ENCODE measurements around the gene INSIG2. TPM values are rescaled to one million over a fixed set of nuclear protein-coding genes. Genes with fewer than 3 reads are reported as not detected.

INSIG2 gene
- total RNA-seq, 6 donors from 2014 or later = 10.5 to 33.2 (median 23.5) TPM

DNA sequence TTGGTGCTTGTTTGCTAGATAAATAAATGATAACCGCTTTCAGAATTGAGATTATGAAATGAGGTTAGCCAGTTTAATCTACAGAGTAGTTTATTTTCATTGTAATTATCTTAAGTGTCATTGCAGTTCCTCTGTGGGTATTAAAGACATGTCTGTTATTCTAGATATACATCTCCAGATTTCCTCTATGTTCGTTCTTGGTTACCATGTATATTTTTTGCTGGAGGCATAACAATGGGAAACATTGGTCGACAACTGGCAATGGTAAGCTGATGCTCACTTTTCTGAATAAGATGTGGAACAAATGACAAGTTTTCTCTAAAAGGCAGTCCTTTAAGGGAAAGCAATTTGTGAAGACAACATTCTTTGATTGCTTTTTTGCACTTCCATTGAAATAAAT is 18.7 kb downstream of the INSIG2 start:
- H3K27me3 ChIP-seq = no peaks in the 10 kb centered on the region
- peaks cover 0 to 5% (median 1%) of the 10 kb centered on the region in 4 donors for H3K4me1 ChIP-seq
- WGBS, 2 donors = 71 to 79% methylated on average over 3 of the region's 3 CpGs
- TF ChIP-seq POLR2A (IDR thresholded peaks at IDR 0.05) (no peak), CTCF (IDR thresholded peaks at IDR 0.05) (no peak), POLR2AphosphoS5 (IDR thresholded peaks at IDR 0.05) (no peak), EP300 (IDR thresholded peaks at IDR 0.05) (no peak)
- ATAC-seq (ENCODE audit: low FRiP score in 2 of 2) (no peak), DNase-seq (no peak)
- no peak overlapping the region for H3K27ac ChIP-seq
- H3K9me3 ChIP-seq = no peaks in the 10 kb centered on the region
- peaks cover 0 to 62% (median 5%) of the 10 kb centered on the region in 4 donors for H3K36me3 ChIP-seq
- H3K4me3 ChIP-seq = no peak overlapping the region

GRCh38 chr2:118110310-118110709 is 22.0 kb downstream of the INSIG2 start:
- DNase-seq (no peak), ATAC-seq (ENCODE audit: low FRiP score in 2 of 2) (no peak)
- Histone ChIP-seq H3K4me1 (peaks cover 7 to 12% (median 10%) of the 10 kb centered on the region in 4 donors), H3K36me3 (peaks cover 0 to 38% (median 5%) of the 10 kb centered on the region in 4 donors), H3K27me3 (no peaks in the 10 kb centered on the region), H3K4me3 (no peak overlapping the region), H3K9me3 (no peaks in the 10 kb centered on the region), H3K27ac (no peak overlapping the region)
- 96 to 99% methylated on average over 3 of the region's 3 CpGs for WGBS, 2 donors
- TF ChIP-seq POLR2A (IDR thresholded peaks at IDR 0.05) = no peak

DNA sequence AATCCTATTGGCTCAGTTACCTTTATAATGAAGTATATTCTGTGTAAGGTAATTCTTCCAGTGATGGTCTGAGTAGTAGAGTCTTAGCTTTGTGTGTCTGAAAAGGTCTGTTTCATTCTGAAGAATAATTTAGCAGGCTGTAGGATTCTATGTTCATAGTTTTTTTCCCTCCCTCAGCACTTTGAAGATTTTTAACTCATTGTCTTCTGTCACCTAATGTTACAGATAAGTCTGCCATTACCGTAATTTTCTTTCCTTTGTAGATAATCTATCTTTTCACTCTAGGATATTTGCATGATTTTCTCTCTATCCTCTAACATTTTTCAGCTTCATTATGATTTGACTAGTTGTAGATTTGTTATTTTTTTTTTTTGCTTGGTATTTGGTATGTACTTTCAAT is 22.7 kb downstream of the INSIG2 start:
- no peaks in the 10 kb centered on the region for H3K27me3 ChIP-seq
- ATAC-seq (ENCODE audit: low FRiP score in 2 of 2) (no peak), DNase-seq (no peak)
- 97 to 100% methylated on average over 1 of the region's 1 CpG for WGBS, 2 donors
- H3K4me1 ChIP-seq = peaks cover 7 to 12% (median 10%) of the 10 kb centered on the region in 4 donors
- H3K9me3 ChIP-seq = no peaks in the 10 kb centered on the region
- no peak for TF ChIP-seq CTCF (IDR thresholded peaks at IDR 0.05)
- H3K4me3 ChIP-seq = no peak overlapping the region
- no peak overlapping the region for H3K27ac ChIP-seq
- peaks cover 0 to 31% (median 5%) of the 10 kb centered on the region in 4 donors for H3K36me3 ChIP-seq

DNA sequence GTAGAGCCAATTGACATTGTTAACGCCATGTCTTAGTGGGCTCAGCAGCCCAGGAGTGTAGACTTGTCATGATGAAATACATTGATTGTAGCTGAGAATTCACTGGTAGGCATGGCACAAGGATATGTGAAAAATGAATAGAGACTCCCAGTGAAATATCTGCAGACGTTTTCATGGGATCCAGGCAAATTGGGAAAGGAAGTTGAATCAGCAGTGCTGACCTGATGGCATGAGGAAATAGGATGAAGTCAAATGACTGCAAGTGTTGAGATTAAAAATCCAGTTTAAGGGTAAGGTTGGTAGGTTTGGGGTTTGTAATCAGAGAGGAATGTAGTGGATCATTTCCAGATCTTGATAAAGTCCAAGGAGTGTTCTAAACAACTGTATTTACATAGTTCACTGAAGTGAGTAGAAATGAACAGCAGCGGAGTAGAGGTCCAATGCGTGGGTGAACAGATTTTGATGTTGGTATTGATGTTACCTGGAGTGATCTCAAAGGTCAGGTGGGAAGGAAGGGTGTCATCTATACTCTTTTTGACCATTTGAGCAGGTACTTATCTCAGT is 24.6 kb downstream of the INSIG2 start:
- no peak for DNase-seq
- ATAC-seq (ENCODE audit: low FRiP score in 2 of 2) = peak; percentile 47 to 91
- Histone ChIP-seq H3K27ac (peak overlapping the region in 3 of 4 donors; percentile 16 to 49 (median 37)), H3K9me3 (no peaks in the 10 kb centered on the region), H3K27me3 (no peaks in the 10 kb centered on the region), H3K36me3 (peaks cover 0 to 14% (median 2%) of the 10 kb centered on the region in 4 donors), H3K4me1 (peaks cover 7 to 16% (median 11%) of the 10 kb centered on the region in 4 donors), H3K4me3 (no peak overlapping the region)
- TF ChIP-seq POLR2AphosphoS5 (IDR thresholded peaks at IDR 0.05) (peak in 1 of 2 donors; percentile 54), EP300 (IDR thresholded peaks at IDR 0.05) (peak in 1 of 4 donors; percentile 78), CTCF (IDR thresholded peaks at IDR 0.05) (no peak), POLR2A (IDR thresholded peaks at IDR 0.05) (no peak)
- WGBS, 2 donors = 41 to 49% methylated on average over 4 of the region's 4 CpGs

- H3K36me3 ChIP-seq = no peaks in the 10 kb centered on the region
- no peak overlapping the region for H3K4me3 ChIP-seq
- H3K27ac ChIP-seq = no peak overlapping the region
- TF ChIP-seq CTCF (IDR thresholded peaks at IDR 0.05) (no peak), EP300 (IDR thresholded peaks at IDR 0.05) (no peak), POLR2A (IDR thresholded peaks at IDR 0.05) (no peak), POLR2AphosphoS5 (IDR thresholded peaks at IDR 0.05) (no peak)
- no peaks in the 10 kb centered on the region for H3K27me3 ChIP-seq
- peaks cover 19 to 31% (median 24%) of the 10 kb centered on the region in 4 donors for H3K4me1 ChIP-seq
- ATAC-seq (ENCODE audit: low FRiP score in 2 of 2) (no peak), DNase-seq (no peak)
- H3K9me3 ChIP-seq = no peaks in the 10 kb centered on the region
- 79 to 86% methylated on average over 2 of the region's 2 CpGs for WGBS, 2 donors
Measured at GRCh38 chr2:118114863-118115262, 26.6 kb downstream of the INSIG2 start.
